ENCODE data around the gene AATK.

AATK gene

DNA sequence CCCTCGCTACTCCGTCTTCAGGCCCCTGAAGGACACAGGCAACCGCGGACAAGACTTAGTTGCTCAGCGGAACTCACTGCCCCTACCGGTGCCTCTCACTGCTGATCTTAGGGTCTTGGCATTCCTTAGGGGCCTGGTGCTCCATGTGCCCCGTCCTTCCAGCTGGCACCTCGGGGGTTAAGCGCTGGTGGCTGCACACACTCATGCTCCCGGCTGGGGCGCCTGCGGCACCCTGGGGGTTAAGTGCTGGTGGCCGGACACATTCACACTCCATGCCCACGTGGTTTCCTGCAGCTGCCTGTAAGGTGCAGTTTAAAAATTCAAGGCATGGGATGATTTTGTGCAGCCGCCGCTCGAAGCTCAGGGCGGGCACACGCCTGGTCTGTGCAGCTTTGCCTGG lies 86.0 kb downstream of the AATK start:
- DNase-seq: no peak

DNA sequence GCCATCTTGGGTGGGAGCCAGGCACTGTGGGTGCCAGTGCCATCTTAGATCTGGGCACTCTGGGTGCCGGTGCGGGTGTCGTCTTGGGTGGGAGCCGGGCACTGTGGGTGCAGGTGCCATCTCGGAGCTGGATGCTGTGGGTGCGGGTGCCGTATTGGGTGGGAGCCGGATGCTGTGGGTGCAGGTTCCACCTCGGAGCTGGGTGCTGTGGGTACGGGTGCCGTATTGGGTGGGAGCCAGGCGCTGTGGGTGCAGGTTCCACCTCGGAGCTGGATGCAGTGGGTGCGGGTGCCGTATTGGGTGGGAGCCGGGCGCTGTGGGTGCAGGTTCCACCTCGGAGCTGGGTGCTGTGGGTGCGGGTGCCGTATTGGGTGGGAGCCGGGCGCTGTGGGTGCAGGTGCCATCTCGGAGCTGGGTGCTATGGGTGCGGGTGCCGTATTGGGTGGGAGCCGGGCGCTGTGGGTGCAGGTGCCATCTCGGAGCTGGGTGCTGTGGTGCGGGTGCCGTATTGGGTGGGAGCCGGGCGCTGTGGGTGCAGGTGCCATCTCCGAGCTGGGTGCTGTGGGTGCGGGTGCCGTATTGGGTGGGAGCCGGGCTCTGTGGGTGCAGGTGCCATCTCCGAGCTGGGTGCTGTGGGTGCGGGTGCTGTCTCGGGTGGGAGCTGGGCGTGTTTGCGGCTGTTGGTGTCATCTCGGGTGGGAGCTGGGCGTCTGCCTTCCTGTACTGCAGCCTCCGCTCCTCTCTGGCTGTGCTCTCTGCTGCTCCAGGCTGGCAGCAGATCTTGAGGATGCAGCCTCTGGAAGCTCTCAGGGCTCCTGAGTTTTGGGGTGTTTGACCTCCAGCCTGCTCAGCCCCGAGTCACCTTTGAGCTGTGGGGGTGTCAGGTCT lies 87.8 kb downstream of the AATK start:
- peak in 2 of 51 donors; percentile 22 to 45 for DNase-seq

DNA sequence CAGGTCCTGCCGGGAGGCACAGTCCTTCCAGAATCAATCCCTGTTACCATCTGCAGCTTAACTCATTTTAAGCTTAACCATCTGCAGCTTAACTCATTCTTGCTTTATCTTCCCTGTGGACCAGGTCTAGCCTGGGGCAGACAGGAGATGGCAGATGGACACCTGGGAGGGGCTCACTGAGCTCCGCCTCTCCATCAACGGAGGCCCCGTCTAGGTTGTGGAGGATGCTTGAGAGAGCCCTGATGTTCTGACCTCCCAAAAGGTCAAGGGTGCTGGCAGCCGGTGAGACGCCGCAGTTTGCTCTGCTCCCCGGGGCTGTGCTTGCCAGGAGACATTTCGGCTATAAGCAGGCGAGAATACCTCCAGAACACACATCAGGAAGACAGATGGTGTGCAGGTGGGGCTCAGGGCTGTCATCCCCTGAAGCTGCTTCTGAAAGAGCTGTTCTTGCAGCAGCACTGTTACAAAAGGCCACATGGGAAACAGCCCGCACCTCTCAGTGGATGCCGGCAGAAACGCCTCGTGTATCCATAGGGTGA lies 89.8 kb downstream of the AATK start:
- DNase-seq: no peak

DNA sequence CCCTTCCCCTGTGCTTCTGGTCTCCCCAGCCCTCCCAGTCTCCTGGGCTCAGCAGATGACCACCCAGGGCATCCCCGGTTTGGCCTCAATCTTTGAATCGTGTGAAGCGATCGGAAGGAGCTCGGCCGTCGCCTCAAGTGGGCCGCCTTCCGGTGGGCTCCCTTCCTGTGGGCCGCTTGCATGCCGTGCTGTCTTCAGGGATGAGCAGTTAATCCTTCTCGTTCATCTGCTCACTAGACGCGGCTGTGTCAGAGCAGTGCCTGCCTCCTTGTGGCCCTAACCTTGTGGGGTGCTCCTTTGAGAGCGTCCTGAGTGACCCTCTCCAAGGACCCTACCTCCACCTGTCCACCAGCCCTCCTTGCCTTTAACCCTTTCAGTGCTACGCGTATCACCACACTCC lies 90.7 kb downstream of the AATK start:
- DNase-seq: no peak

DNA sequence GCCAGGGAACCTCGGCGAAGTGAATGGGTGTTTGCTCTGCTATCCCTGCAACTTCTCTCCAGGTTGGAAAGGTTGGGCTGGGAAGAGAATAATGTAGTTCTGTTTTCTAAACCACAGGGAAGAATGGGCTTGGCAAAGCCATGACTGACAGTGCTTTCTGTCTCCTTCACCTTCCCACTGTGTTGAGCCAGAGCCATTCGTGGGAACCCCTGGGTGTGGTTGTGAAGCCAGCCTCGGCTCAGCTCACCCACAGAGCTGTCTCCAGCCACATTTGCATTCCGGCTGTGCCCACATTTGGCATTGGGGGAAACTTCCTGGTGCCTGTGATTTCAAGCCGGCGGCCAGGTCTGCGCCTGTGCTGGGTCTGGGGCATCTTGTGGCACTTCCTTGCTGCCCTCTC lies 91.1 kb downstream of the AATK start:
- DNase-seq: peak in 2 of 51 donors; percentile 36 to 58

DNA sequence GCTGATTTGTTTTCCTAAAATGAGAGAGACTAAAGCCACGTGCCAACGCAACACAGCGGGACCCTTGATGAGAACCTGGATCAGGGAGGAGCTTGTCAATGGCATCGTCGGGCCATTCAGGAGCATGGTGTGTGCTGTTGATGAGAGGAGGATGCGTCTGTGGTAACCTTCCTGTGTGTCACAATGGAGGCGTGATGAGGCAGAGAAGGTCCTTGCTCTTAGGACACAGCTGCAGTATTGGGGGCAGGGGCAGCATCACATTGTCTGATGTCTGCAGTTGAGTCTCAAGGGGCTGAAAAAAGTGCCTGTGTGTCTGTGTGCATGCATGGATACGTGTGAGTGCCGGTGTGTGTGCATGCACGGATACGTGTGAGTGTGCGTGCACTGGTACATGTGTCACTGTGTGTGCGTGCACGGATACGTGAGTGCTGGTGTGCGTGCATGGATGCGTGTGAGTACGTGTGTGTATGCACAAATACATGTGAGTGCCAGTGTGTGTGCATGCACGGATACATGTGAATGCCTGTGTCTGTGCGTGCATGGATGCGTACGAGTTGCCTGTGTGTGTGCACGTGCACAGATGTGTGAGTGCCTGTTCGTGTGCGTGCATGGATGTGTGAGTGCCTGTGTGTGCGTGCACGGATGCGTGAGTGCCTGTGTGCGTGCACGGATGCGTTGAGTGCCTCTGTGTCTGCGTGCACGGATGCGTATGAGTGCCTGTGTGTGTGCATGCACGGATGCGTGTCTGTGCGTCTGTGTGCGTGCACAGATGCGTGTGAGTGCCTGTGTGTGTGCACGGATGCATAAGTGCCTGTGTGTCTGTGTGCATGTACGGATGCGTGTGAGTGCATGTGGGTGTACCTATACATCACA lies 91.8 kb downstream of the AATK start:
- DNase-seq: peak in 1 of 51 donors; percentile 41

DNA sequence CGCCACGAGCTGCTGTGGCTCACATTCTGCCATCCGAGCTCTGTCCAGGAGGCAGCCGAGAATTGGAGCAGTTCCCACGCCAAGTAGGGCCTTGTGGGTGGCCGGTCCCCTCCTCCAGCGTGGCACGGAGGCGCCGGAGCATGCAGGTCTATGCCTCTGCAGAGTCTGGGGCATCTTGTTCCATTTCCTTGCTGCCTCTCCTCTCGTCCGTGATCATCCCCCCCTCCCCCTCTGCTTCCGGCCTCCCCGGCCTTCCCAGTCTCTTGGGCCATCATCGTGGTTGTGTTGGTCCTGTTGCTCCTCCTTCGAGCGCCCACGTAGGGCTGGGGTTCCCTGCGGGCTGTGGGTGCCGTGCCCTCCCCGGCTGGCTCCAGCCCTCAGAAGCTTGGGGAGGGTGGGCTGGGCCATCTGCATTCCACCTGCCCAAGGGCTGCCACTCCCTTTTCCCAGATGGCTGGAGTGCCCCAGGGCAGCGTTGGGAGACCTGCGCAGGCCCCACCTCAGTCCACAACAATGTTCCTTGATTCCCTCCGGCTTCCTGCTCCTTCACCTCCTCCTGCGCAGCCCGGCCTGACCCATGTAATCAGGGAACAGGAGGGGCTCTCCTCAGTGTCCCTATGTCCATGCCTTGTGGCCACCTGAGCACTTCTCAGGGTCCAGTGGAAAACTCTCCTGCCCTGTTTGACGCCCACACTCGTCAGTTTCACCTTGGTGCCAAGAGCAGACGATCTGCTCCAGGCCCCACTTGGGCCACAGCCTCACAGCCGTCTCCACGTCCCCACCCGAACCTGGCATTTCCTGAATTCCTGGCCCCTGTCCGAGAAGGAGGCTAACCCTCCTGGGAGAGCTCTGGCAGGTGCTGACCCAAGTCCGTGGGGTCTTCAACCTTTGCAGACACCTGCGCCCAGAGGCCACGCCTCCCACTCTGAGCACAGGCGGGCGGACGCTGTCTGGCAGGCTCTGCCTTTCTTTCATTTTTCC lies 94.0 kb downstream of the AATK start:
- DNase-seq: peak in 1 of 51 donors; percentile 29

DNA sequence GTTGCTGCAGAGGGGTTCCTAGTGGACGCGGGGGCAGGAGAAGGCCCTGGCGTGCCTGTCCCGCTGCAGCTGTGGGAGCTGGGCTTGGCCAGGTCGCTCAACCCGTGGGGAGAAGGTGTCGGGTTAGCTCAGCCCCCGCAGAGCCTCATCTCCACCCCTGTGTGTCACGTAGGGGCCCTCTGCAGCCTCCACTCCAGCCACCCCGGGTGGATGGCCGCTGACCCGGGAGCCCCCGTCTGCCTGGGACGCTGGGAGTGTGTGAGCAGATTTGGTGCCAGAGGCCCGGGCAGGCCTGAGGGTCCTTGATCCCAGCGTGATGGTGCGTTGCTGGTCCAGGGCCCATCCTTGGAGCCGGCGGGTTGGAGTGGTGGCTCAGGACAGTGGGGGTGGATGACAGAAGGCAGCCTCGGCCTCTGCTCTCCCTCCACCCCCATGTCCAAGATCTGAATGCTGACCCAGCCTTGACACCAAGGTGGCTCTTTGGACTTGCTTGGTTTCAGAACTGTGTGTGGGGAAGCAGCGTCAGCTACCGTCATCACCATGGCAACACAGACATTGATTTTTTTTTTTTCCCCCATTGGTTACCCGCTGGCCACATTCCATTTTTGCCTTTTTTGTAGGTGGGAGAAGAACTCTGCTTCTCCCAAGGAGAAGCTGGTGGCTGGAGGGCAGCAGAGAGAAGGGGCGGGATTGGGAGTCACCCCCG lies 95.3 kb downstream of the AATK start:
- no peak for DNase-seq

DNA sequence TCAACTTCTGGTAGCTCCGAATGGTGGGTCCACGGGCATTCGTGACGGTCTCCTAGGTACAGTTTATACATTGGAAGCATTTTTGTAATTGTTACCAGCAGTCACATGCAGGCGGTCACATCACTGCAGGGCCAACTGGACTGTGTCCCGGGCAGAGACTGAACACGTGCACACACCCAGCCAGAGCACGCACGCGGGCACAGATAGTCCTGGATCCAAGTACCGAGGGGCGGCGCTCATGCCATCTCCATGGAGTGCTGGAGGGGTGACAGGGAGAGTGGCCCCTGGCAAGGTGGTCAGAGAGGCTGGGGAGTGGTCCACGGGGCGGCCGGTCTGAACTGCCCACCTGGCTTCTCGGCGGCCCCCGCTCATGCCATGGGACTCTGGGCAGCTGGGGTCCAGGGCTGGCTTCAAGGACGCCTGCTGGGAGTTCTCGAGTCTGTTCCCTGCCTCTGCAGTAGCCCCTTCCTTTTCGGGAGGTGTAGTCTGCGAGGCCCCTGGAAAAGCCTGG lies 96.8 kb downstream of the AATK start:
- DNase-seq: no peak

DNA sequence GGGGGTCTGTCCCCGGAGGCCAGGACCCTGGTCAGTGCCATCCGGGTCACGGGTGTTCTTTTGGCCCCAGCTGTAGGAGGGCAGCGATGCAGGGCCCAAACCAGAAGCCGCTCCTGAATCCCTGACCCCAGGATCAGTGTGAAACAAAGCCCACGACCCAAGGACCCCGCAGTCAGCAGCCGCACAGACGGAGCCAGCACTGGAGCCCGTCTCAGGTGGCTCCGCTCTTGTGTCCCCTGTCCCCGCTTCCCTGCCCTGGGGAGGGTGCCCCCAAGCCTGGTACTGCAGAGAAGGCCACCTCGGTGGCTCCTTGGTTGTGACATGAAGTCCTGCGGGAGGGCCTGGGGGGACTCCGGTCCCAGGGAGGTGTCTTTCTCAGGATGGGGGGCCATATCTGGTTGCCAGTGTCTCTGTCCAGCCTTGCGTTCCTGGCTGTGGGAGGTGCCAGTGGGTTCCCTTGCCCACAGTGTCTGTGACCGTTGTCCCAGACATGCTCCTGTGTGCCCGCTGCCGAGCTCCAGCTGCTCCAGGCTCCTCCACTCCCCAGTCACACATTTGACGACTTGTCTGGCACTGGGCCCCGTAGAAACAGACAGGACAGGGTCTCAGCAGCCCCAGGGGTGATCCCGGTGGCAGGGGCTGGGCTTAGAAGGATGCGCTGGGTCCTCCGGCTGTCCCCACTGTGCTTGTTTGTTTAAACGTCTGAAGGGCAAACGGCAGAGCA lies 97.4 kb downstream of the AATK start:
- no peak for DNase-seq

DNA sequence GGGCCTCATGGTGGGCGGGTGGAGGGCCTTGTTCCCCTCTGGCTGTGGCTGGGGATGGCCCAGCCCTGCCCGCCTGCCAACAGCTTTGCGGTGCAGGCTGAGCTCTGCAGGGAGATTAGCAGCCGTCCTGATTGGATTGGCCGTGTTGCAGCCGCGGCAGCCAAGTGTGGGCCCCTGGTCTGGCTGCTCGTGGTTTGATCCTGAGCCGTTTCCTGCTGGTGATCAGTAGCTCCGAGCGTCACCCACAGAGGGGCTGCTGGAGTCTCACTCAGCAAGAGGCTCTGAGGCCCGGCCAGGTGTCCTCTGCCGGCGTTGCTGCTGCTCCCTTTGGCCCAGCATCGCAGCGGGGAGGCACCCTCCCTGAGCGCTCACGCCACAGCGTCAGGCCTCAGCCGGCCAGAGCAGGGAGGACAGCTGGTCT lies 98.6 kb downstream of the AATK start:
- DNase-seq: no peak
